Hepatocyte (in vitro differentiated cells): Measurements from ENCODE around the gene GRXCR1. TPM values are rescaled to one million over a fixed set of nuclear protein-coding genes. Genes with fewer than 3 reads are reported as not detected.

Source experiments
- DNase-seq: peaks from one replicate; pipeline ENCODE4 v3.0.0-alpha.2; 2016; ENCODE audit warnings: low spot score
- H2AFZ ChIP-seq: fragments of 200-600 bp; sonication (generic); 2 replicates; pipeline ENCODE4 v1.6.0; 2016; ENCODE audit warnings: antibody characterized with exemption, mild to moderate bottlenecking
- H3K27ac ChIP-seq: fragments of 200-600 bp; sonication (generic); 2 replicates; pipeline ENCODE4 v1.5.1; 2016; ENCODE audit warnings: mild to moderate bottlenecking
- H3K27me3 ChIP-seq: fragments of 200-600 bp; sonication (generic); 2 replicates; pipeline ENCODE4 v1.6.1; 2016
- H3K36me3 ChIP-seq: fragments of 200-600 bp; sonication (generic); replicated peaks from 2 replicates; pipeline ENCODE4 v1.5.1; 2016; ENCODE audit warnings: low read depth; ENCODE audit not compliant: insufficient read depth
- H3K4me1 ChIP-seq: fragments of 200-600 bp; sonication (generic); 2 replicates; pipeline ENCODE4 v1.5.1; 2016; ENCODE audit warnings: mild to moderate bottlenecking, moderate library complexity; ENCODE audit not compliant: insufficient read depth
- H3K4me2 ChIP-seq: fragments of 200-600 bp; sonication (generic); 2 replicates; pipeline ENCODE4 v1.6.0; 2016
- H3K4me3 ChIP-seq: fragments of 200-600 bp; sonication (generic); 2 replicates; pipeline ENCODE4 v1.5.1; 2016; ENCODE audit warnings: mild to moderate bottlenecking
- H3K79me2 ChIP-seq: fragments of 200-600 bp; sonication (generic); 2 replicates; pipeline ENCODE4 v1.6.0; 2017; ENCODE audit warnings: mild to moderate bottlenecking
- H3K9me2 ChIP-seq: fragments of 200-600 bp; sonication (generic); replicated peaks from 2 replicates; pipeline ENCODE4 v1.6.0; 2017; ENCODE audit warnings: mild to moderate bottlenecking; ENCODE audit not compliant: insufficient read depth
- H3K9me3 ChIP-seq: fragments of 200-600 bp; sonication (generic); 2 replicates; pipeline ENCODE4 v1.5.1; 2016; ENCODE audit warnings: low read depth, mild to moderate bottlenecking
- H4K20me1 ChIP-seq: fragments of 200-600 bp; sonication (generic); 2 replicates; pipeline ENCODE4 v1.6.0; 2016; ENCODE audit warnings: mild to moderate bottlenecking; ENCODE audit not compliant: insufficient read depth, poor library complexity, severe bottlenecking
- CTCF ChIP-seq: fragments of 200-600 bp; sonication (generic); IDR thresholded peaks from 2 replicates; pipeline ENCODE4 v1.5.1; 2016; ENCODE audit warnings: antibody characterized with exemption, mild to moderate bottlenecking; ENCODE audit not compliant: poor library complexity
- EZH2 ChIP-seq: fragments of 200-600 bp; sonication (generic); IDR thresholded peaks from 2 replicates; pipeline ENCODE4 v1.6.1; 2016; ENCODE audit warnings: antibody characterized with exemption, mild to moderate bottlenecking, borderline replicate concordance
- EZH2phosphoT487 ChIP-seq: fragments of 200-600 bp; sonication (generic); IDR thresholded peaks from one replicate; pipeline ENCODE4 v1.6.1; 2018; ENCODE audit warnings: antibody characterized with exemption, mild to moderate bottlenecking, low read depth, moderate library complexity; ENCODE audit not compliant: unreplicated experiment, severe bottlenecking
- WGBS: methylation state at CpG from one replicate; pipeline ENCODE4 v1.1.6; 2016; ENCODE audit warnings: low lambda C conversion rate; ENCODE audit errors: missing lambda C conversion rate; 5-methylcytosine and 5-hydroxymethylcytosine counted together
- polyA plus RNA-seq: library from polyadenylated mRNA; unstranded; fragments of >200 nt; fragmentation: Nextera tagmentation; extraction: Ambion mirVana; gene quantifications from 2 replicates; pipeline ENCODE4 v1.2.1, GENCODE V29; 2016
- total RNA-seq: library from RNA; depleted of rRNA; stranded (reverse); fragments of >200 nt; gene quantifications from 2 replicates; pipeline ENCODE4 v1.2.3, GENCODE V29; 2014

The GRXCR1 gene
- total and polyA plus RNA-seq, 2 experiments from 2014 or later = not detected

- Histone ChIP-seq H3K9me2 (no peaks in the 10 kb centered on the region), H3K79me2 (no peaks in the 10 kb centered on the region), H3K4me3 (no peak overlapping the region), H3K27me3 (no peaks in the 10 kb centered on the region), H3K9me3 (no peaks in the 10 kb centered on the region), H2AFZ (no peak overlapping the region), H3K4me1 (no peaks in the 10 kb centered on the region), H3K4me2 (no peak overlapping the region), H4K20me1 (no peaks in the 10 kb centered on the region), H3K27ac (no peak overlapping the region), H3K36me3 (no peaks in the 10 kb centered on the region)
- no peak for TF ChIP-seq EZH2phosphoT487
- no peak for TF ChIP-seq CTCF
- TF ChIP-seq EZH2 = no peak
- WGBS = 73% methylated on average over 5 of the region's 5 CpGs
- no peak for DNase-seq
Observed at GRCh38 chr4:42955746-42956505, 63.4 kb downstream of the GRXCR1 start.

GRCh38 chr4:42965326-42965725 is 72.8 kb downstream of the GRXCR1 start:
- DNase-seq = no peak
- Histone ChIP-seq H3K9me2 (no peaks in the 10 kb centered on the region), H3K4me2 (no peak overlapping the region), H3K79me2 (no peaks in the 10 kb centered on the region), H3K4me1 (no peaks in the 10 kb centered on the region), H3K27me3 (no peaks in the 10 kb centered on the region), H2AFZ (no peak overlapping the region), H3K27ac (no peak overlapping the region), H3K4me3 (no peak overlapping the region), H3K9me3 (no peaks in the 10 kb centered on the region), H3K36me3 (no peaks in the 10 kb centered on the region), H4K20me1 (no peaks in the 10 kb centered on the region)
- TF ChIP-seq EZH2phosphoT487 = no peak
- TF ChIP-seq CTCF = peak; percentile 24
- 39% methylated on average over 2 of the region's 2 CpGs for WGBS

GRCh38 chr4:42985976-42986375 is 93.5 kb downstream of the GRXCR1 start:
- H4K20me1 ChIP-seq = no peaks in the 10 kb centered on the region
- H3K36me3 ChIP-seq = no peaks in the 10 kb centered on the region
- no peaks in the 10 kb centered on the region for H3K9me3 ChIP-seq
- H3K9me2 ChIP-seq = no peaks in the 10 kb centered on the region
- no peak overlapping the region for H3K4me3 ChIP-seq
- H3K27me3 ChIP-seq = no peaks in the 10 kb centered on the region
- no peak overlapping the region for H3K27ac ChIP-seq
- no peak overlapping the region for H2AFZ ChIP-seq
- H3K4me2 ChIP-seq = no peak overlapping the region
- TF ChIP-seq EZH2phosphoT487 (no peak), EZH2 (no peak), CTCF (no peak)
- no peaks in the 10 kb centered on the region for H3K4me1 ChIP-seq
- no peaks in the 10 kb centered on the region for H3K79me2 ChIP-seq
- DNase-seq = no peak
